Ascending aorta (tissue), 2 donors: ENCODE measurements around the gene DTX3. TPM values are rescaled to one million over a fixed set of nuclear protein-coding genes. Genes with fewer than 3 reads are reported as not detected.

ENCODE experiments used
- DNase-seq, 2 donors: peaks; one replicate each; pipeline ENCODE4 v3.0.0-alpha.2; 2019; ENCODE audit warnings: low spot score in 2 of 2
- H3K27ac ChIP-seq, 2 donors: fragments of 200-600 bp; sonication (generic); one replicate each; pipeline ENCODE4 v1.5.1; 2016 to 2017; ENCODE audit warnings: mild to moderate bottlenecking in 1 of 2
- H3K27me3 ChIP-seq: fragments of 200-600 bp; sonication (generic); one replicate; pipeline ENCODE4 v1.5.1; 2017
- H3K36me3 ChIP-seq, 2 donors: fragments of 200-600 bp; sonication (generic); one replicate each; pipeline ENCODE4 v1.5.1; 2016
- H3K4me1 ChIP-seq, 2 donors: fragments of 200-600 bp; sonication (generic); one replicate each; pipeline ENCODE4 v1.5.1; 2016 to 2017; ENCODE audit warnings: mild to moderate bottlenecking in 1 of 2
- H3K4me3 ChIP-seq, 2 donors: fragments of 200-600 bp; sonication (generic); one replicate each; pipeline ENCODE4 v1.5.1; 2016 to 2017; ENCODE audit warnings: mild to moderate bottlenecking in 1 of 2
- H3K9me3 ChIP-seq, 2 donors: fragments of 200-600 bp; sonication (generic); one replicate each; pipeline ENCODE4 v1.5.1; 2016
- CTCF ChIP-seq, 3 experiments: fragments of 200-600 bp in 2 of 3; fragments of 450-650 bp in 1 of 3; sonication (generic) in 2 of 3; IDR thresholded peaks; one replicate each; pipeline ENCODE4 v1.5.1; 2016 to 2019; ENCODE audit warnings: antibody characterized with exemption in 3 of 3, mild to moderate bottlenecking in 1 of 3, moderate library complexity in 1 of 3
- intact Hi-C: fragments of 100-400 bp; cut with DNase I; formaldehyde crosslinking; loops from one replicate; pipeline ENCODE4 v1.15.1; 2023
- total RNA-seq: library from RNA; depleted of rRNA; stranded (reverse); fragments of >200 nt; gene quantifications from one replicate; pipeline ENCODE4 v1.1.0, GENCODE V29; 2016

The DTX3 gene
- total RNA-seq, 1 donor from 2014 or later, result 33.5 TPM

GRCh38 chr12:57600395-57600794 lies 4.2 kb upstream of the DTX3 start:
- no peak for DNase-seq
- TF ChIP-seq CTCF (IDR thresholded peaks at IDR 0.05), result no peak
- Histone ChIP-seq H3K9me3 (no peaks in the 10 kb centered on the region), H3K36me3 (peaks cover 37 to 65% of the 10 kb centered on the region in 2 donors), H3K4me3 (no peak overlapping the region), H3K27me3 (no peaks in the 10 kb centered on the region), H3K4me1 (peaks cover 0 to 8% of the 10 kb centered on the region in 2 donors), H3K27ac (no peak overlapping the region)
- intact Hi-C loops, result no loop called here

GRCh38 chr12:57602544-57602943 lies 2.1 kb upstream of the DTX3 start:
- intact Hi-C loops, result no loop called here
- H3K27ac ChIP-seq, result peak overlapping the region; percentile 28 to 98
- H3K36me3 ChIP-seq, result peaks cover 25 to 53% of the 10 kb centered on the region in 2 donors
- no peaks in the 10 kb centered on the region for H3K9me3 ChIP-seq
- no peak for DNase-seq
- H3K27me3 ChIP-seq, result no peaks in the 10 kb centered on the region
- no peak overlapping the region for H3K4me3 ChIP-seq
- no peak for TF ChIP-seq CTCF (IDR thresholded peaks at IDR 0.05)
- H3K4me1 ChIP-seq, result peaks cover 0 to 13% of the 10 kb centered on the region in 2 donors

GRCh38 chr12:57603324-57603723 lies 1.3 kb upstream of the DTX3 start:
- Histone ChIP-seq H3K36me3 (peaks cover 25 to 47% of the 10 kb centered on the region in 2 donors), H3K4me1 (peaks cover 0 to 13% of the 10 kb centered on the region in 2 donors), H3K27me3 (no peaks in the 10 kb centered on the region), H3K4me3 (peak overlapping the region in 1 of 2 donors; percentile 81), H3K9me3 (no peaks in the 10 kb centered on the region), H3K27ac (peak overlapping the region; percentile 96 to 98)
- intact Hi-C loops, result no loop called here
- no peak for TF ChIP-seq CTCF (IDR thresholded peaks at IDR 0.05)
- no peak for DNase-seq

- Histone ChIP-seq H3K4me1 (peaks cover 0 to 13% of the 10 kb centered on the region in 2 donors), H3K36me3 (peaks cover 22 to 42% of the 10 kb centered on the region in 2 donors), H3K27ac (peak overlapping the region; percentile 96 to 98), H3K4me3 (peak overlapping the region; percentile 81 to 87), H3K9me3 (no peaks in the 10 kb centered on the region), H3K27me3 (no peaks in the 10 kb centered on the region)
- peak; percentile 46 to 86 for DNase-seq
- TF ChIP-seq CTCF (IDR thresholded peaks at IDR 0.05), result no peak
- intact Hi-C loops, result no loop called here
Measured at GRCh38 chr12:57603815-57604453, 690 bp upstream of the DTX3 start.

GRCh38 chr12:57604992-57605810 lies 577 bp downstream of the DTX3 start:
- H3K9me3 ChIP-seq, result no peaks in the 10 kb centered on the region
- intact Hi-C loops, result no loop called here
- H3K4me1 ChIP-seq, result peaks cover 0 to 22% of the 10 kb centered on the region in 2 donors
- H3K36me3 ChIP-seq, result peaks cover 15 to 29% of the 10 kb centered on the region in 2 donors
- H3K4me3 ChIP-seq, result peak overlapping the region; percentile 81 to 87
- H3K27me3 ChIP-seq, result no peaks in the 10 kb centered on the region
- peak in 1 of 2 donors; percentile 82 for DNase-seq
- peak overlapping the region; percentile 96 to 98 for H3K27ac ChIP-seq
- no peak for TF ChIP-seq CTCF (IDR thresholded peaks at IDR 0.05)
